Ishikawa (cell line): ENCODE results near the gene EFCAB5.

Experiments used
- CEBPB ChIP-seq: IDR thresholded peaks from 2 replicates; pipeline ENCODE4 v1.6.1; 2012
- EGR1 ChIP-seq: IDR thresholded peaks from 2 replicates; pipeline ENCODE4 v1.6.1; 2012
- EP300 ChIP-seq: IDR thresholded peaks from 2 replicates; pipeline ENCODE4 v1.6.1; 2012; ENCODE audit warnings: borderline replicate concordance
- FOXM1 ChIP-seq: IDR thresholded peaks from 2 replicates; pipeline ENCODE4 v1.6.1; 2012; ENCODE audit warnings: low read depth, borderline replicate concordance
- MAX ChIP-seq: IDR thresholded peaks from 2 replicates; pipeline ENCODE4 v1.6.1; 2012
- RAD21 ChIP-seq: IDR thresholded peaks from 2 replicates; pipeline ENCODE4 v1.6.1; 2012; ENCODE audit warnings: low read depth
- TAF1 ChIP-seq: IDR thresholded peaks from 2 replicates; pipeline ENCODE4 v1.6.1; 2012; ENCODE audit warnings: low read depth, mild to moderate bottlenecking
- TCF12 ChIP-seq: IDR thresholded peaks from 2 replicates; pipeline ENCODE4 v1.6.1; 2012; ENCODE audit warnings: low read depth
- TEAD4 ChIP-seq: IDR thresholded peaks from 2 replicates; pipeline ENCODE4 v1.6.1; 2012
- USF1 ChIP-seq: IDR thresholded peaks from 2 replicates; pipeline ENCODE4 v1.6.1; 2012
- YY1 ChIP-seq: IDR thresholded peaks from 2 replicates; pipeline ENCODE4 v1.6.1; 2012; ENCODE audit warnings: low read depth

- no peak for TF ChIP-seq TEAD4
- no peak for TF ChIP-seq RAD21
- no peak for TF ChIP-seq EGR1
- no peak for TF ChIP-seq TAF1
- no peak for TF ChIP-seq MAX
- TF ChIP-seq USF1 = no peak
- no peak for TF ChIP-seq TCF12
- no peak for TF ChIP-seq FOXM1
- TF ChIP-seq YY1 = no peak
- no peak for TF ChIP-seq CEBPB
- no peak for TF ChIP-seq EP300
Observed at GRCh38 chr17:30086896-30087295, 145.5 kb downstream of the EFCAB5 start.
